T-helper 22 cell (primary cell): ENCODE measurements around the gene TNF.

Experiments used
- DNase-seq: peaks from one replicate; pipeline ENCODE4 v3.0.0-alpha.2; 2020; ENCODE audit warnings: low read depth

The TNF gene

GRCh38 chr6:31573239-31574105 lies 1.9 kb upstream of the TNF start:
- no peak for DNase-seq

DNA sequence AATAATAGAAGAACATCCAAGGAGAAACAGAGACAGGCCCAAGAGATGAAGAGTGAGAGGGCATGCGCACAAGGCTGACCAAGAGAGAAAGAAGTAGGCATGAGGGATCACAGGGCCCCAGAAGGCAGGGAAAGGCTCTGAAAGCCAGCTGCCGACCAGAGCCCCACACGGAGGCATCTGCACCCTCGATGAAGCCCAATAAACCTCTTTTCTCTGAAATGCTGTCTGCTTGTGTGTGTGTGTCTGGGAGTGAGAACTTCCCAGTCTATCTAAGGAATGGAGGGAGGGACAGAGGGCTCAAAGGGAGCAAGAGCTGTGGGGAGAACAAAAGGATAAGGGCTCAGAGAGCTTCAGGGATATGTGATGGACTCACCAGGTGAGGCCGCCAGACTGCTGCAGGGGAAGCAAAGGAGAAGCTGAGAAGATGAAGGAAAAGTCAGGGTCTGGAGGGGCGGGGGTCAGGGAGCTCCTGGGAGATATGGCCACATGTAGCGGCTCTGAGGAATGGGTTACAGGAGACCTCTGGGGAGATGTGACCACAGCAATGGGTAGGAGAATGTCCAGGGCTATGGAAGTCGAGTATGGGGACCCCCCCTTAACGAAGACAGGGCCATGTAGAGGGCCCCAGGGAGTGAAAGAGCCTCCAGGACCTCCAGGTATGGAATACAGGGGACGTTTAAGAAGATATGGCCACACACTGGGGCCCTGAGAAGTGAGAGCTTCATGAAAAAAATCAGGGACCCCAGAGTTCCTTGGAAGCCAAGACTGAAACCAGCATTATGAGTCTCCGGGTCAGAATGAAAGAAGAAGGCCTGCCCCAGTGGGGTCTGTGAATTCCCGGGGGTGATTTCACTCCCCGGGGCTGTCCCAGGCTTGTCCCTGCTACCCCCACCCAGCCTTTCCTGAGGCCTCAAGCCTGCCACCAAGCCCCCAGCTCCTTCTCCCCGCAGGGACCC lies 981 bp upstream of the TNF start:
- no peak for DNase-seq

DNA sequence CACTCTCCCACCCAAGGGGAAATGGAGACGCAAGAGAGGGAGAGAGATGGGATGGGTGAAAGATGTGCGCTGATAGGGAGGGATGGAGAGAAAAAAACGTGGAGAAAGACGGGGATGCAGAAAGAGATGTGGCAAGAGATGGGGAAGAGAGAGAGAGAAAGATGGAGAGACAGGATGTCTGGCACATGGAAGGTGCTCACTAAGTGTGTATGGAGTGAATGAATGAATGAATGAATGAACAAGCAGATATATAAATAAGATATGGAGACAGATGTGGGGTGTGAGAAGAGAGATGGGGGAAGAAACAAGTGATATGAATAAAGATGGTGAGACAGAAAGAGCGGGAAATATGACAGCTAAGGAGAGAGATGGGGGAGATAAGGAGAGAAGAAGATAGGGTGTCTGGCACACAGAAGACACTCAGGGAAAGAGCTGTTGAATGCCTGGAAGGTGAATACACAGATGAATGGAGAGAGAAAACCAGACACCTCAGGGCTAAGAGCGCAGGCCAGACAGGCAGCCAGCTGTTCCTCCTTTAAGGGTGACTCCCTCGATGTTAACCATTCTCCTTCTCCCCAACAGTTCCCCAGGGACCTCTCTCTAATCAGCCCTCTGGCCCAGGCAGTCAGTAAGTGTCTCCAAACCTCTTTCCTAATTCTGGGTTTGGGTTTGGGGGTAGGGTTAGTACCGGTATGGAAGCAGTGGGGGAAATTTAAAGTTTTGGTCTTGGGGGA lies 754 bp downstream of the TNF start:
- DNase-seq, result no peak

DNA sequence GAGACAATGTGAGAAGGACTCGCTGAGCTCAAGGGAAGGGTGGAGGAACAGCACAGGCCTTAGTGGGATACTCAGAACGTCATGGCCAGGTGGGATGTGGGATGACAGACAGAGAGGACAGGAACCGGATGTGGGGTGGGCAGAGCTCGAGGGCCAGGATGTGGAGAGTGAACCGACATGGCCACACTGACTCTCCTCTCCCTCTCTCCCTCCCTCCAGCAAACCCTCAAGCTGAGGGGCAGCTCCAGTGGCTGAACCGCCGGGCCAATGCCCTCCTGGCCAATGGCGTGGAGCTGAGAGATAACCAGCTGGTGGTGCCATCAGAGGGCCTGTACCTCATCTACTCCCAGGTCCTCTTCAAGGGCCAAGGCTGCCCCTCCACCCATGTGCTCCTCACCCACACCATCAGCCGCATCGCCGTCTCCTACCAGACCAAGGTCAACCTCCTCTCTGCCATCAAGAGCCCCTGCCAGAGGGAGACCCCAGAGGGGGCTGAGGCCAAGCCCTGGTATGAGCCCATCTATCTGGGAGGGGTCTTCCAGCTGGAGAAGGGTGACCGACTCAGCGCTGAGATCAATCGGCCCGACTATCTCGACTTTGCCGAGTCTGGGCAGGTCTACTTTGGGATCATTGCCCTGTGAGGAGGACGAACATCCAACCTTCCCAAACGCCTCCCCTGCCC lies 1.7 kb downstream of the TNF start:
- DNase-seq, result peak; percentile 48

- no peak for DNase-seq
Observed at GRCh38 chr6:31577579-31577966, 2.2 kb downstream of the TNF start.

- DNase-seq, result no peak
Observed at GRCh38 chr6:31578184-31579118, 3.1 kb downstream of the TNF start.

- no peak for DNase-seq
Observed at GRCh38 chr6:31579119-31579505, 3.7 kb downstream of the TNF start.

DNA sequence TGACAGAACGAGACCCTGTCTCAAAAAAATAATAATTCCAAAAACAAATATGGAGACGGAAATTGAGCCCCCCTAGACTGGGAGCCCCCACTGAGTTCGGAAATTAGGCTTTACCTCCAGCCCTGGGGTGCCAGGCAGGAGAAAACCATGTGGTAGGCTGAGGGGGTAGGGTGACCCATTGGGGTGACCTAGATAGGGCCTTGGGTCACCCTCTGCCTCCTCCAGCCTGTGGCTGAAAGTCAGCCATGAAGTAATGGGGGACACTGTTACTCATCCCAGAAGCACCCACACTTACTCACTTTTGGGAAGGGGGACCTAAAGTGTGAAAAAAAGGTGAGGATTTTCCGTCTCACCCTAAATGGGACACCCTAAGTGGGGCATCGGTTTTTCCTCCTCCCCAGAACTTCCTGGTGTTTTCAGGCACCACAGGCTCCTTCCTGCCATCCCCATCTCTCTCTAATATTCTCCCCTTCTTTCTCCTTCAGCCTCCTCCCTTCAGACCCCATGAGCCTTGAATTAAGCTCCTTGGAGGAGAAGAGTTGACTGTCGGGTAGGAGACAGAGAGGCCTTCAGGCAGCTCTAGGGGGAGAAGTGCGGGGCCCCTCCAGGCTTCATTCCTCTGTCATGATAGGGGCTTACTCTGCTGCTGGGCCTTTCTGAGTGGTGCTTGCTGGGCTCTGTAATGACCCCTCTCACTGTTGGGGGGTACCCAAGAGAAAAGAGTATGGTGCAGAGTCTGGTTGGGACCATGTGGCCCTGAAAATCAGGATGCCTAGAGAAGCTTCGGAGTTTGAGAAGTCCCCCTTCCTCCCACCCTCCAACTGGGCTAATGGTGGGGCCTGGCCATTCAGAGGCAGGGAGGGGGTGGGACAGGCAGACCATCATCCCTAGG lies 4.4 kb downstream of the TNF start:
- DNase-seq, result no peak

- DNase-seq, result no peak
Observed at GRCh38 chr6:31580438-31580740, 5.0 kb downstream of the TNF start.

- DNase-seq, result peak; percentile 73
Observed at GRCh38 chr6:31580807-31581433, 5.6 kb downstream of the TNF start.

- DNase-seq, result no peak
Observed at GRCh38 chr6:31581434-31582229, 6.3 kb downstream of the TNF start.

DNA sequence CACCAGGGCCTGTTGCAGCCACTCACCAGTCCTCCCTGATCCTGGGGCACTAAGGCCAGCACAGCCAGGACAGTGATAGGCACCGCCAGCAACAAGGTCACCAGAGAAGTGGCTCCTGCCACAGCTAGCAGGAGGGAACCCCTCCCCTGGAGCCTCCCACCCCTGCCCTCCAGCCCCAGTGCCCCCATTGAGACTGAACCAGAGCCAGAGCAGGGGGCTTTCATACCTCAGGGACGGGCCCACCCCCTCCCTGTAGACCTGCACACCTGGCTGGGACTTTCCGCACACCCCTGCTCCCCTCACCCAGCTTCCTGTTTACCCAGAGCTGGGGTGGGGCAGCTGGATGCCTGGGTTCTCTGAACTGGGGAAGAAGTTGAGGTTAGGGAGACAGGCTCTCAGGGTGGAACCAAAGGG lies 6.9 kb downstream of the TNF start, which contains the start of gene LTB:
LTB (minus strand) TSS at position 195 of the 414 bp plus-strand sequence; CDS start at position 188, 7 bp downstream.
- DNase-seq, result peak; percentile 70

GRCh38 chr6:31585491-31585890 lies 10.1 kb downstream of the TNF start:
- no peak for DNase-seq

DNA sequence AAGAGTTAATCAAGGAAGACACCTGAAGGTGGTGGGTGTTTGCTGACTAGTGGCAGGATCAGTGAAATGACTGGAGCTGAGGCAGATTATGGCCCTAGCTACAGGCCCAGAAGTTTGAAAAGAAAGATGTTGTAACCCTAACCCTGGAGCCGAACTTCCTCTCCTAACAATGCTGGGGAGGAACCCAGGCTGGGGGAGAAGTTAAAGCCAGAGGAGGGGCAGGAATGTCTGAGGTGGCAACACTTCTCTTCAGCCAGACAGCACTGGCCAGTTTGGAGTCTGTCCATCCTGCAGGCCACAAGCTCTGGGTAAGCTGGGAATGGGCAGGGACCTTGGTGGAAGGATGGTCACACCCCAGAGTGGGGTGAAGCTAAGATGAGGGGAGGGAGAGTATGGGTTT lies 10.6 kb downstream of the TNF start, which contains the start of gene LST1:
LST1 (plus strand) TSS at position 270 of the 400 bp plus-strand sequence. CDS start 1,023 bp downstream, outside the sequence.
- no peak for DNase-seq

DNA sequence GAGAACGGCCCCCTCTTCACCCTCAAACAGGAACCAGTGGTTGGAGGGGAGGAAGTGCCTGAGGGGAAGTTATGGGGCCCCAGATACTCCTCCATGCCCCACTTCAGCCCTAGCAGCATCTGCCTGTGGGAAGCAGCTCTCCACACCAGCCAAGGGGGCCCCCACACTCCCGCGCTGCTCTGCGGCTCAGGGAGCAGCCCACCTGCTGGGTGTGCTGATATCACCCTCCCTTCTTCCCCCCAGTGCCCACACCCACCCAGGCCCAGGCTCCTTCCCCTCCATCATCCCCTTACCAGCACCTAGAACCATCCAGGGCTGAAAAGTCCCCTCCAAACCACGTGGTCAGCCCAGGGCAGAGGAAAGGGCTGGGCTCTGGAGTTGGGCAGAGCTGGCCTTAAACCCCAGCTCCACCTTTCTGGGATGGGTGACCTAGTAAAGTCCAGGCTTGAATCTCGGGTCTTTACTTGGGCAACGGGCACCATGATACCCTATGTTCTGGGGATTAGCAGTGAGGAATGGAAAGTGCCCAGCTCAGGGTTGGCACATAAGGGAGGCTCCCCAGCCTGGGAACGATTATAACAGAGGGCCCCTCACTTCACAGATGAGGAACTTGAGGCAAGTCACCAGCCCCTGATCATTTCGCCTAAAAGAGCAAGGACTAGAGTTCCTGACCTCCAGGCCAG lies 11.4 kb downstream of the TNF start:
- no peak for DNase-seq

DNA sequence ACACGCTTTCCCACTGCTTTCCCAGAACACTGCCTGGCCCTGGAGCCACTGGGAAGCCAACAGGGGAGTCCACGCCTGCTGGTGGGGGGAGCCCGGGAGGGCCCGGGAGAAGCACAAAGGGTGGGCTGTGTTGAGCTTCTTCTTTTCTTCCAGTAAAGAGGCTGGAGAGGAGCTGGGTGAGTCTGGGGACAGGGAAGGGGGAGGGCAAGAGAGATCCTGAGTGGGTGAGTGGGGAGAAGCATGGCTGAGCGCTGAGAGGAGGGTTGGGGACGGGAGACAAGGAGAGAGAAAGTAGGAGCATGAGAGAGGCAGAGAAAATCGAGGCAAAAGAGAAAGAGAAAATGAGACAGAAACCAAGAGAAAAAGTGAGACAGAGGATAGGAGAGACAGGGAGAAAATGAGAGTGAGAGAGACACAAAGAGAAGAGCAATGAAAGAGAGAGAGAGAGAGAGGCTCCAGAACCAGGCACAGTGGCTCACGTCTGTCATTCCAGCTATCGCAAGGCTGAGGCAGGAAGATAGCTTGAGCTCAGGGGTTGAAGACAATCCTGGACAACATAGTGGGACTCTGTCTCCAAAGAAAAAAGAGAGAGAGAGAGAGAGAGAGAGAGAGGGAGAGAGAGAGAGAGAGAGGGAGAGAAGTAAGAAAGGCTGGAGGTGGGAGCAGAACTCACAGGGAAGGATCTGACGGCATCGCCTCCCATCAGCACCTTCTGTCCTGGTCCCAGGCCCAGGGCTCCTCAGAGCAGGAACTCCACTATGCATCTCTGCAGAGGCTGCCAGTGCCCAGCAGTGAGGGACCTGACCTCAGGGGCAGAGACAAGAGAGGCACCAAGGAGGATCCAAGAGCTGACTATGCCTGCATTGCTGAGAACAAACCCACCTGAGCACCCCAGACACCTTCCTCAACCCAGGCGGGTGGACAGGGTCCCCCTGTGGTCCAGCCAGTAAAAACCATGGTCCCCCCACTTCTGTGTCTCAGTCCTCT lies 12.7 kb downstream of the TNF start:
- DNase-seq, result no peak
